DOHH2 (cell line): ENCODE data around the gene PIGZ.

Experiments used
- EZH2phosphoT487 ChIP-seq: fragments of 200-600 bp; sonication (generic); IDR thresholded peaks from 2 replicates; pipeline ENCODE4 v1.6.1; 2017; ENCODE audit warnings: borderline replicate concordance, mild to moderate bottlenecking, antibody characterized with exemption, low read length, moderate library complexity, mixed read lengths
- TF ChIP-seq, protein P1 (sequence below): fragments of 200-600 bp; sonication (generic); IDR thresholded peaks from one replicate; pipeline ENCODE4 v1.5.1; 2014; ENCODE audit warnings: antibody characterized with exemption, mild to moderate bottlenecking, low read depth, low read length; ENCODE audit not compliant: poor library complexity, severe bottlenecking

DNA sequence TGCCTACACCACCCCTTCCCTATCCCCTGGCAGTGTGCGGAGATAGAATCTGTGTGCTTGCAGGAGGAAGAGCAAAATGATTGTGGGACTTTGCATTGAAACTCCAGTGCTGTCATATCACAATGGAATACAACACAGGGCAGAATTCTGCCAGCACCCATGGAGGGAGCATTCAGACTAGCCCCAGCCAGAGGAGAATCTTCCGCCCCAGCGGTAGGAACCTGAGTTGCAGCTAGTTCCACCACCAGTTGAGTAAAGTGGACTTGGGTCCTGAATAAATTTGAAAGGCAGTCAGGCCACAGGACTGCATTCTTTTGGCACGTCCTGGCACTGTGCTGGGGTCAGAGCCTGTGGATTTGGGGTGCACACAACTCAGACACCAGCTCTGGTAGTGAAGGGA, 53.8 kb downstream of the PIGZ start:
- TF ChIP-seq, protein P1, sequence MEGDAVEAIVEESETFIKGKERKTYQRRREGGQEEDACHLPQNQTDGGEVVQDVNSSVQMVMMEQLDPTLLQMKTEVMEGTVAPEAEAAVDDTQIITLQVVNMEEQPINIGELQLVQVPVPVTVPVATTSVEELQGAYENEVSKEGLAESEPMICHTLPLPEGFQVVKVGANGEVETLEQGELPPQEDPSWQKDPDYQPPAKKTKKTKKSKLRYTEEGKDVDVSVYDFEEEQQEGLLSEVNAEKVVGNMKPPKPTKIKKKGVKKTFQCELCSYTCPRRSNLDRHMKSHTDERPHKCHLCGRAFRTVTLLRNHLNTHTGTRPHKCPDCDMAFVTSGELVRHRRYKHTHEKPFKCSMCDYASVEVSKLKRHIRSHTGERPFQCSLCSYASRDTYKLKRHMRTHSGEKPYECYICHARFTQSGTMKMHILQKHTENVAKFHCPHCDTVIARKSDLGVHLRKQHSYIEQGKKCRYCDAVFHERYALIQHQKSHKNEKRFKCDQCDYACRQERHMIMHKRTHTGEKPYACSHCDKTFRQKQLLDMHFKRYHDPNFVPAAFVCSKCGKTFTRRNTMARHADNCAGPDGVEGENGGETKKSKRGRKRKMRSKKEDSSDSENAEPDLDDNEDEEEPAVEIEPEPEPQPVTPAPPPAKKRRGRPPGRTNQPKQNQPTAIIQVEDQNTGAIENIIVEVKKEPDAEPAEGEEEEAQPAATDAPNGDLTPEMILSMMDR = no peak
- TF ChIP-seq EZH2phosphoT487 = no peak
